ENCODE data around the gene CDV3.

GRCh38 chr3:133570937-133571320 is 2.6 kb upstream of the CDV3 start:
- TF ChIP-seq CTCF (IDR thresholded peaks at IDR 0.05) (no peak), POLR2A (IDR thresholded peaks at IDR 0.05) (no peak), POLR2AphosphoS5 (IDR thresholded peaks at IDR 0.05) (no peak)
